HepG2 (cell line): ENCODE results near the gene HAT1. TPM values are rescaled to one million over a fixed set of nuclear protein-coding genes. Genes with fewer than 3 reads are reported as not detected.

Experiments
- ATAC-seq: fragments of 200-7000 bp; cut with Tn5 transposase; 3 replicates; pipeline ENCODE4 v1.9.1; 2020; ENCODE audit warnings: mild to moderate bottlenecking, moderate library complexity
- BruUV-seq: library from RNA; stranded (reverse); fragments of 400-500 nt; replicated peaks from 2 replicates; lab custom pipeline; 2021; lab: Mats Ljungman, UMichigan
- CTCF ChIA-PET: fragments of 300-600 bp; formaldehyde crosslinking; extraction: SDS; loops from one replicate; lab custom pipeline; 2021; ENCODE audit warnings: low total read pairs, inconsistent platforms, low intra/inter-chr PET ratio; lab: Yijun Ruan, JAX
- POLR2A ChIA-PET: fragments of 350-600 bp; sonication (Branson Sonifier 250); formaldehyde crosslinking; loops from one replicate; lab custom pipeline; 2020; ENCODE audit warnings: antibody characterized with exemption, inconsistent platforms; lab: Yijun Ruan, JAX
- DNase-seq: peaks from one replicate; pipeline ENCODE4 v3.0.0-alpha.2; 2015; ENCODE audit warnings: low spot score
- FAIRE-seq: peaks from 3 replicates; lab custom pipeline; 2011; peaks lifted over from hg19 to GRCh38; lab: Jason Lieb, UNC
- H2AFZ ChIP-seq: one replicate; pipeline ENCODE4 v1.6.1; 2011; ENCODE audit warnings: low read length, inconsistent platforms
- H3K27ac ChIP-seq: fragments of 300-600 bp; 3 replicates; pipeline ENCODE4 v1.8.0; 2011; ENCODE audit warnings: mixed run types, mild to moderate bottlenecking, mixed read lengths, low read length, inconsistent platforms; ENCODE audit not compliant: insufficient read depth; ENCODE audit errors: extremely low read length
- H3K27me3 ChIP-seq, 2 experiments: fragments of 200-600 bp in 1 of 2; 2 replicates in 1 of 2; 3 replicates in 1 of 2; pipeline versions ENCODE4 v1.6.0 to v1.8.0; 2011; ENCODE audit warnings: low read length in 2 of 2, mild to moderate bottlenecking in 2 of 2, moderate library complexity in 2 of 2, inconsistent platforms in 1 of 2; ENCODE audit not compliant: insufficient read depth in 2 of 2, control insufficient read depth in 1 of 2
- H3K36me3 ChIP-seq, 2 experiments: fragments of 200-600 bp in 1 of 2; replicated peaks in 1 of 2; 2 replicates in 1 of 2; 3 replicates in 1 of 2; pipeline versions ENCODE4 v1.5.1 to v1.8.0; 2011; ENCODE audit warnings: low read length in 2 of 2, inconsistent platforms in 1 of 2; ENCODE audit not compliant: insufficient read depth in 2 of 2, control insufficient read depth in 1 of 2
- H3K4me1 ChIP-seq: 2 replicates; pipeline ENCODE4 v1.5.1; 2012; ENCODE audit warnings: low read length, inconsistent platforms; ENCODE audit not compliant: insufficient read depth
- H3K4me2 ChIP-seq: 2 replicates; pipeline ENCODE4 v1.6.0; 2011; ENCODE audit warnings: low read depth, low read length, inconsistent platforms
- H3K4me3 ChIP-seq, 3 experiments: fragments of 200-600 bp in 1 of 3; sonication (generic), shearing (Covaris generic) in 1 of 3; replicated peaks in 1 of 3; 2 replicates each; pipeline ENCODE4 v1.5.1; 2011 to 2016; ENCODE audit warnings: low read length in 3 of 3, inconsistent platforms in 2 of 3, low read depth in 2 of 3, mild to moderate bottlenecking in 2 of 3, control low read depth in 1 of 3, mixed read lengths in 1 of 3; ENCODE audit not compliant: insufficient read depth in 1 of 3
- H3K79me2 ChIP-seq: one replicate; pipeline ENCODE4 v1.6.1; 2011; ENCODE audit warnings: low read length, inconsistent platforms; ENCODE audit not compliant: insufficient read depth
- H3K9ac ChIP-seq: 2 replicates; pipeline ENCODE4 v1.6.0; 2011; ENCODE audit warnings: mild to moderate bottlenecking, low read depth, low read length, inconsistent platforms; ENCODE audit not compliant: insufficient read depth
- H3K9me3 ChIP-seq: 2 replicates; pipeline ENCODE4 v1.5.1; 2012; ENCODE audit warnings: mild to moderate bottlenecking, low read length
- H4K20me1 ChIP-seq: 2 replicates; pipeline ENCODE4 v1.6.0; 2011; ENCODE audit warnings: inconsistent platforms, mild to moderate bottlenecking, low read length, moderate library complexity; ENCODE audit not compliant: insufficient read depth
- ATF3 ChIP-seq: sonication (generic); formaldehyde crosslinking; IDR thresholded peaks from 2 replicates; pipeline ENCODE4 v1.4.0; 2020; ENCODE audit warnings: missing genetic modification reagents
- CBX5 ChIP-seq: sonication (generic); formaldehyde crosslinking; IDR thresholded peaks from 2 replicates; pipeline ENCODE4 v1.4.0; 2020; ENCODE audit warnings: missing genetic modification reagents, borderline replicate concordance
- MYNN ChIP-seq: sonication (generic); formaldehyde crosslinking; IDR thresholded peaks from 2 replicates; pipeline ENCODE4 v1.4.0; 2020; ENCODE audit warnings: mild to moderate bottlenecking, low read depth, missing genetic modification reagents
- SALL1 ChIP-seq: sonication (generic); formaldehyde crosslinking; IDR thresholded peaks from 2 replicates; pipeline ENCODE4 v1.8.0; 2022; ENCODE audit warnings: mild to moderate bottlenecking, missing genetic modification reagents
- SP1 ChIP-seq, 2 experiments: fragments of 450-650 bp in 1 of 2; sonication (generic) in 1 of 2; formaldehyde crosslinking in 1 of 2; IDR thresholded peaks; 2 replicates each; pipeline versions ENCODE4 v1.4.0 to v1.6.1; 2016 to 2020; ENCODE audit warnings: missing genetic modification reagents in 1 of 2
- ZNF367 ChIP-seq: sonication (generic); formaldehyde crosslinking; IDR thresholded peaks from 2 replicates; pipeline ENCODE4 v1.4.0; 2020; ENCODE audit warnings: missing genetic modification reagents, borderline replicate concordance
- ZNF614 ChIP-seq: IDR thresholded peaks from 2 replicates; pipeline ENCODE4 v1.6.1; 2018; ENCODE audit warnings: missing biosample characterization, missing genetic modification reagents, inconsistent platforms, borderline replicate concordance
- WGBS: methylation state at CpG from one replicate; pipeline ENCODE4 v1.1.6; 2017; ENCODE audit warnings: low lambda C conversion rate; 5-methylcytosine and 5-hydroxymethylcytosine counted together
- in situ Hi-C: cut with HindIII; loops from 2 replicates; pipeline ENCODE4 v1.10.0; 2017; ENCODE audit warnings: low pct_unique_long_range_greater_than_20kb; ENCODE audit not compliant: extremely low pct_ligation_motif_present
- intact Hi-C: fragments of 100-400 bp; cut with micrococcal nuclease; formaldehyde crosslinking; loops from one replicate; pipeline ENCODE4 v1.10.0; 2022; ENCODE audit not compliant: unreplicated experiment
- polyA plus RNA-seq, 8 experiments: library from polyadenylated mRNA; depleted of rRNA in 3 of 8; stranded (reverse) in 7 of 8; unstranded in 1 of 8; fragments of >200 nt; fragmentation: Illumina TruSeq in 4 of 8; extraction: Trizol in 4 of 8; gene quantifications; 2 replicates each; pipeline versions ENCODE4 v1.2.1 to v1.2.3, GENCODE V29; 2011 to 2016; ENCODE audit warnings: low read depth in 4 of 8, missing spikeins in 1 of 8, mixed read lengths in 1 of 8; ENCODE audit not compliant: insufficient read depth in 1 of 8
- total RNA-seq, 5 experiments: library from RNA; depleted of rRNA; stranded (reverse); fragments of >200 nt; fragmentation: Illumina TruSeq; extraction: Trizol; gene quantifications; 2 replicates each; pipeline ENCODE4 v1.2.3, GENCODE V29; 2016; ENCODE audit warnings: low read depth in 1 of 5
- TF ChIP-seq, protein P1 (sequence below), 2 experiments: fragments of 450-650 bp in 1 of 2; sonication (generic) in 1 of 2; formaldehyde crosslinking; IDR thresholded peaks; 2 replicates each; pipeline versions ENCODE4 v1.5.0 to v1.8.0; 2020 to 2022; ENCODE audit warnings: mild to moderate bottlenecking in 1 of 2, missing genetic modification reagents in 1 of 2
- TF ChIP-seq, protein P2 (sequence below): sonication (generic); formaldehyde crosslinking; IDR thresholded peaks from 2 replicates; pipeline ENCODE4 v1.4.0; 2020; ENCODE audit warnings: mild to moderate bottlenecking, missing genetic modification reagents
- TF ChIP-seq, protein P3 (sequence below): sonication (generic); formaldehyde crosslinking; IDR thresholded peaks from 2 replicates; pipeline ENCODE4 v1.5.1; 2020; ENCODE audit warnings: mild to moderate bottlenecking, missing genetic modification reagents, moderate library complexity

Gene HAT1
- total and polyA plus RNA-seq, 2 of the 13 experiments (the other 11 are each of a cell fraction or from before 2014, with no cell fraction given): 45.4 to 119 TPM

DNA sequence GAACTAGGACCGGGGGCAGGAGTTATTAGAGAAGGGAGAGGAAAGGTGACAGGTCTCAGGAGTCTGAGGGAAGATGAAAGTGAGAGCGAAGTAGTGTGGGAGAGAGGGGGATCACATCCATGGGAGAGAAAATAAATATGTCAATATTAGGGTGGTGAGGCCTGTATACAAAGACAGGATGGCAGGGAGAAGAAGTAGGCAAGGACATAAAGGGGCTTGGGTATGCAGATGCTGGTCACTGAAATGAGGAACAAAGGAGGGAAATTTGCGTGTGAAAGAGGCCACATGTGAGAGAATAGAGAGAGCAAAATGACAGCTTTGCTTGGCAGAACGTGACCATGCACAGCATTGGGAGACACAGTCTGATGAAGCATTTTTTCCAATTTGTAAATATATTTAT lies 91.1 kb downstream of the HAT1 start:
- CTCF ChIA-PET: no interaction called here
- WGBS: 95% methylated on average over 4 of the region's 4 CpGs
- intact Hi-C loops: no loop called here
- ATAC-seq (no peak), FAIRE-seq (no peak), DNase-seq (no peak)
- TF ChIP-seq SALL1 (CRISPR knock-in tag) (0 out of 2 replicates have a peak, but pooled peaks have one; percentile 3), SP1 (IDR thresholded peaks at IDR 0.05) (no peak), SP1 (CRISPR knock-in tag; IDR thresholded peaks at IDR 0.05) (no peak), ATF3 (no peak), ZNF367 (CRISPR knock-in tag) (no peak), MYNN (no peak), ZNF614 (CRISPR knock-in tag) (no peak), CBX5 (no peak)
- TF ChIP-seq, protein P1, sequence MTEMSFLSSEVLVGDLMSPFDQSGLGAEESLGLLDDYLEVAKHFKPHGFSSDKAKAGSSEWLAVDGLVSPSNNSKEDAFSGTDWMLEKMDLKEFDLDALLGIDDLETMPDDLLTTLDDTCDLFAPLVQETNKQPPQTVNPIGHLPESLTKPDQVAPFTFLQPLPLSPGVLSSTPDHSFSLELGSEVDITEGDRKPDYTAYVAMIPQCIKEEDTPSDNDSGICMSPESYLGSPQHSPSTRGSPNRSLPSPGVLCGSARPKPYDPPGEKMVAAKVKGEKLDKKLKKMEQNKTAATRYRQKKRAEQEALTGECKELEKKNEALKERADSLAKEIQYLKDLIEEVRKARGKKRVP (CRISPR knock-in tag; IDR thresholded peaks at IDR 0.05): no peak
- TF ChIP-seq, protein P2, sequence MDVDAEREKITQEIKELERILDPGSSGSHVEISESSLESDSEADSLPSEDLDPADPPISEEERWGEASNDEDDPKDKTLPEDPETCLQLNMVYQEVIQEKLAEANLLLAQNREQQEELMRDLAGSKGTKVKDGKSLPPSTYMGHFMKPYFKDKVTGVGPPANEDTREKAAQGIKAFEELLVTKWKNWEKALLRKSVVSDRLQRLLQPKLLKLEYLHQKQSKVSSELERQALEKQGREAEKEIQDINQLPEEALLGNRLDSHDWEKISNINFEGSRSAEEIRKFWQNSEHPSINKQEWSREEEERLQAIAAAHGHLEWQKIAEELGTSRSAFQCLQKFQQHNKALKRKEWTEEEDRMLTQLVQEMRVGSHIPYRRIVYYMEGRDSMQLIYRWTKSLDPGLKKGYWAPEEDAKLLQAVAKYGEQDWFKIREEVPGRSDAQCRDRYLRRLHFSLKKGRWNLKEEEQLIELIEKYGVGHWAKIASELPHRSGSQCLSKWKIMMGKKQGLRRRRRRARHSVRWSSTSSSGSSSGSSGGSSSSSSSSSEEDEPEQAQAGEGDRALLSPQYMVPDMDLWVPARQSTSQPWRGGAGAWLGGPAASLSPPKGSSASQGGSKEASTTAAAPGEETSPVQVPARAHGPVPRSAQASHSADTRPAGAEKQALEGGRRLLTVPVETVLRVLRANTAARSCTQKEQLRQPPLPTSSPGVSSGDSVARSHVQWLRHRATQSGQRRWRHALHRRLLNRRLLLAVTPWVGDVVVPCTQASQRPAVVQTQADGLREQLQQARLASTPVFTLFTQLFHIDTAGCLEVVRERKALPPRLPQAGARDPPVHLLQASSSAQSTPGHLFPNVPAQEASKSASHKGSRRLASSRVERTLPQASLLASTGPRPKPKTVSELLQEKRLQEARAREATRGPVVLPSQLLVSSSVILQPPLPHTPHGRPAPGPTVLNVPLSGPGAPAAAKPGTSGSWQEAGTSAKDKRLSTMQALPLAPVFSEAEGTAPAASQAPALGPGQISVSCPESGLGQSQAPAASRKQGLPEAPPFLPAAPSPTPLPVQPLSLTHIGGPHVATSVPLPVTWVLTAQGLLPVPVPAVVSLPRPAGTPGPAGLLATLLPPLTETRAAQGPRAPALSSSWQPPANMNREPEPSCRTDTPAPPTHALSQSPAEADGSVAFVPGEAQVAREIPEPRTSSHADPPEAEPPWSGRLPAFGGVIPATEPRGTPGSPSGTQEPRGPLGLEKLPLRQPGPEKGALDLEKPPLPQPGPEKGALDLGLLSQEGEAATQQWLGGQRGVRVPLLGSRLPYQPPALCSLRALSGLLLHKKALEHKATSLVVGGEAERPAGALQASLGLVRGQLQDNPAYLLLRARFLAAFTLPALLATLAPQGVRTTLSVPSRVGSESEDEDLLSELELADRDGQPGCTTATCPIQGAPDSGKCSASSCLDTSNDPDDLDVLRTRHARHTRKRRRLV (CRISPR knock-in tag): no peak
- TF ChIP-seq, protein P3, sequence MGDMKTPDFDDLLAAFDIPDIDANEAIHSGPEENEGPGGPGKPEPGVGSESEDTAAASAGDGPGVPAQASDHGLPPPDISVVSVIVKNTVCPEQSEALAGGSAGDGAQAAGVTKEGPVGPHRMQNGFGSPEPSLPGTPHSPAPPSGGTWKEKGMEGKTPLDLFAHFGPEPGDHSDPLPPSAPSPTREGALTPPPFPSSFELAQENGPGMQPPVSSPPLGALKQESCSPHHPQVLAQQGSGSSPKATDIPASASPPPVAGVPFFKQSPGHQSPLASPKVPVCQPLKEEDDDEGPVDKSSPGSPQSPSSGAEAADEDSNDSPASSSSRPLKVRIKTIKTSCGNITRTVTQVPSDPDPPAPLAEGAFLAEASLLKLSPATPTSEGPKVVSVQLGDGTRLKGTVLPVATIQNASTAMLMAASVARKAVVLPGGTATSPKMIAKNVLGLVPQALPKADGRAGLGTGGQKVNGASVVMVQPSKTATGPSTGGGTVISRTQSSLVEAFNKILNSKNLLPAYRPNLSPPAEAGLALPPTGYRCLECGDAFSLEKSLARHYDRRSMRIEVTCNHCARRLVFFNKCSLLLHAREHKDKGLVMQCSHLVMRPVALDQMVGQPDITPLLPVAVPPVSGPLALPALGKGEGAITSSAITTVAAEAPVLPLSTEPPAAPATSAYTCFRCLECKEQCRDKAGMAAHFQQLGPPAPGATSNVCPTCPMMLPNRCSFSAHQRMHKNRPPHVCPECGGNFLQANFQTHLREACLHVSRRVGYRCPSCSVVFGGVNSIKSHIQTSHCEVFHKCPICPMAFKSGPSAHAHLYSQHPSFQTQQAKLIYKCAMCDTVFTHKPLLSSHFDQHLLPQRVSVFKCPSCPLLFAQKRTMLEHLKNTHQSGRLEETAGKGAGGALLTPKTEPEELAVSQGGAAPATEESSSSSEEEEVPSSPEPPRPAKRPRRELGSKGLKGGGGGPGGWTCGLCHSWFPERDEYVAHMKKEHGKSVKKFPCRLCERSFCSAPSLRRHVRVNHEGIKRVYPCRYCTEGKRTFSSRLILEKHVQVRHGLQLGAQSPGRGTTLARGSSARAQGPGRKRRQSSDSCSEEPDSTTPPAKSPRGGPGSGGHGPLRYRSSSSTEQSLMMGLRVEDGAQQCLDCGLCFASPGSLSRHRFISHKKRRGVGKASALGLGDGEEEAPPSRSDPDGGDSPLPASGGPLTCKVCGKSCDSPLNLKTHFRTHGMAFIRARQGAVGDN (CRISPR knock-in tag): peak; percentile 5; the same call in 1 of the 2 replicates
- H4K20me1 ChIP-seq: no peaks in the 10 kb centered on the region
- H3K4me1 ChIP-seq: peaks cover 14% of the 10 kb centered on the region
- no peaks in the 10 kb centered on the region for H3K27me3 ChIP-seq
- no peaks in the 10 kb centered on the region for H3K36me3 ChIP-seq
- POLR2A ChIA-PET: interaction anchor here (1.5 kb wide), 1 partner anchor 15 kb away, joined by 3 read pairs; no protein-coding TSS in a partner anchor
- peak overlapping the region; percentile 23 for H3K27ac ChIP-seq
- peak overlapping the region; percentile 34; the same call in 1 of the 2 replicates for H3K4me2 ChIP-seq
- H3K4me3 ChIP-seq: no peak overlapping the region
- H3K9ac ChIP-seq: no peak overlapping the region
- H3K9me3 ChIP-seq: no peaks in the 10 kb centered on the region
- in situ Hi-C loops: no loop called here
- H2AFZ ChIP-seq: no peak overlapping the region
- no TSS peak for BruUV-seq
- H3K79me2 ChIP-seq: peaks cover 7% of the 10 kb centered on the region
